MG63 (cell line): Measurements from ENCODE around the gene NREP. TPM values are rescaled to one million over a fixed set of nuclear protein-coding genes. Genes with fewer than 3 reads are reported as not detected.
"Not testable (repeated sequence)": the region's sequence is repeated elsewhere in the genome, so short reads cannot be mapped to it uniquely, and the experiment has no call there.

Source experiments
- DNase-seq: peaks from one replicate; pipeline ENCODE4 v3.0.0-alpha.2; 2020
- H3K27me3 ChIP-seq: fragments of 250-450 bp; sonication (Bioruptor Pico); 2 replicates; pipeline ENCODE4 v1.5.1; 2020; ENCODE audit warnings: mild to moderate bottlenecking, moderate library complexity
- H3K36me3 ChIP-seq: fragments of 250-450 bp; sonication (Bioruptor Pico); 2 replicates; pipeline ENCODE4 v1.5.1; 2020; ENCODE audit warnings: mild to moderate bottlenecking, moderate library complexity
- H3K4me3 ChIP-seq: fragments of 250-450 bp; sonication (Bioruptor Pico); 2 replicates; pipeline ENCODE4 v1.5.1; 2020; ENCODE audit warnings: mild to moderate bottlenecking, moderate library complexity
- H3K9me3 ChIP-seq: fragments of 250-450 bp; sonication (Bioruptor Pico); 2 replicates; pipeline ENCODE4 v1.5.1; 2020; ENCODE audit warnings: mild to moderate bottlenecking, moderate library complexity
- total RNA-seq: library from RNA; depleted of rRNA; stranded (reverse); fragments of >200 nt; shearing (Covaris generic); gene quantifications from 2 replicates; pipeline ENCODE4 v1.2.3, GENCODE V29; 2014; ENCODE audit warnings: low replicate concordance

The NREP gene
- total RNA-seq, 1 experiment from 2014 or later = 92.2 TPM

- Histone ChIP-seq H3K27me3 (no peaks in the 10 kb centered on the region), H3K36me3 (peaks cover 43% of the 10 kb centered on the region), H3K4me3 (no peak overlapping the region), H3K9me3 (no peaks in the 10 kb centered on the region)
- no peak for DNase-seq
These were observed 28.1 kb downstream of the NREP start for GRCh38 chr5:111728941-111729340.

- Histone ChIP-seq H3K4me3 (no peak overlapping the region), H3K36me3 (peaks cover 38% of the 10 kb centered on the region), H3K27me3 (no peaks in the 10 kb centered on the region), H3K9me3 (no peaks in the 10 kb centered on the region)
- DNase-seq = no peak
These were observed 30.0 kb downstream of the NREP start for GRCh38 chr5:111726986-111727385.

GRCh38 chr5:111722140-111722539 lies 34.9 kb downstream of the NREP start:
- Histone ChIP-seq H3K36me3 (peaks cover 10% of the 10 kb centered on the region), H3K9me3 (no peaks in the 10 kb centered on the region; the same call in 1 of the 2 replicates), H3K4me3 (no peak overlapping the region), H3K27me3 (no peaks in the 10 kb centered on the region)
- no peak for DNase-seq

GRCh38 chr5:111720333-111720890 lies 36.6 kb downstream of the NREP start:
- Histone ChIP-seq H3K36me3 (no peaks in the 10 kb centered on the region), H3K27me3 (no peaks in the 10 kb centered on the region), H3K9me3 (peaks cover 2% of the 10 kb centered on the region), H3K4me3 (no peak overlapping the region)
- no peak for DNase-seq

- peaks cover 6% of the 10 kb centered on the region for H3K9me3 ChIP-seq
- no peaks in the 10 kb centered on the region for H3K36me3 ChIP-seq
- H3K4me3 ChIP-seq = no peak overlapping the region
- no peaks in the 10 kb centered on the region for H3K27me3 ChIP-seq
- no peak for DNase-seq
These were observed 37.2 kb downstream of the NREP start for GRCh38 chr5:111719773-111720172.

GRCh38 chr5:111716789-111717188 lies 40.2 kb downstream of the NREP start:
- H3K27me3 ChIP-seq, H3K4me3 ChIP-seq, H3K36me3 ChIP-seq: not testable (repeated sequence)
- peaks cover 13% of the 10 kb centered on the region for H3K9me3 ChIP-seq
- DNase-seq = peak; percentile 41

- H3K27me3 ChIP-seq = no peaks in the 10 kb centered on the region
- H3K36me3 ChIP-seq = no peaks in the 10 kb centered on the region
- H3K9me3 ChIP-seq = peaks cover 11% of the 10 kb centered on the region
- H3K4me3 ChIP-seq = no peak overlapping the region
- no peak for DNase-seq
These were observed 49.3 kb downstream of the NREP start for GRCh38 chr5:111707630-111708164.

GRCh38 chr5:111706345-111706744 lies 50.6 kb downstream of the NREP start:
- no peak for DNase-seq
- no peaks in the 10 kb centered on the region for H3K36me3 ChIP-seq
- H3K9me3 ChIP-seq = 0 out of 2 replicates have a peak, but pooled peaks cover 6% of the 10 kb centered on the region
- H3K27me3 ChIP-seq = no peaks in the 10 kb centered on the region
- H3K4me3 ChIP-seq = no peak overlapping the region

- DNase-seq = no peak
- Histone ChIP-seq H3K27me3 (no peaks in the 10 kb centered on the region), H3K4me3 (no peak overlapping the region), H3K36me3 (no peaks in the 10 kb centered on the region), H3K9me3 (0 out of 2 replicates have a peak, but pooled peaks cover 3% of the 10 kb centered on the region)
These were observed 52.4 kb downstream of the NREP start for GRCh38 chr5:111704452-111705085.

- H3K27me3 ChIP-seq = no peaks in the 10 kb centered on the region
- no peak for DNase-seq
- 0 out of 2 replicates have a peak, but pooled peaks cover 1% of the 10 kb centered on the region for H3K9me3 ChIP-seq
- no peak overlapping the region for H3K4me3 ChIP-seq
- H3K36me3 ChIP-seq = no peaks in the 10 kb centered on the region
These were observed 53.3 kb downstream of the NREP start for GRCh38 chr5:111703662-111704061.

GRCh38 chr5:111699976-111700375 lies 57.0 kb downstream of the NREP start:
- Histone ChIP-seq H3K27me3 (no peaks in the 10 kb centered on the region), H3K9me3 (no peaks in the 10 kb centered on the region), H3K36me3 (no peaks in the 10 kb centered on the region), H3K4me3 (no peak overlapping the region)
- no peak for DNase-seq

GRCh38 chr5:111699324-111699723 lies 57.7 kb downstream of the NREP start:
- Histone ChIP-seq H3K36me3 (no peaks in the 10 kb centered on the region), H3K4me3 (no peak overlapping the region), H3K9me3 (no peaks in the 10 kb centered on the region), H3K27me3 (no peaks in the 10 kb centered on the region)
- no peak for DNase-seq

- Histone ChIP-seq H3K9me3 (no peaks in the 10 kb centered on the region), H3K4me3 (no peak overlapping the region), H3K36me3 (no peaks in the 10 kb centered on the region), H3K27me3 (no peaks in the 10 kb centered on the region)
- peak; percentile 46 for DNase-seq
These were observed 58.9 kb downstream of the NREP start for GRCh38 chr5:111697881-111698757.

GRCh38 chr5:111697215-111697614 lies 59.8 kb downstream of the NREP start:
- H3K36me3 ChIP-seq = no peaks in the 10 kb centered on the region
- H3K27me3 ChIP-seq = no peaks in the 10 kb centered on the region
- no peak overlapping the region for H3K4me3 ChIP-seq
- no peak for DNase-seq
- H3K9me3 ChIP-seq = no peaks in the 10 kb centered on the region

- no peak for DNase-seq
- no peak overlapping the region for H3K4me3 ChIP-seq
- no peaks in the 10 kb centered on the region for H3K36me3 ChIP-seq
- H3K9me3 ChIP-seq = no peaks in the 10 kb centered on the region
- H3K27me3 ChIP-seq = no peaks in the 10 kb centered on the region
These were observed 61.0 kb downstream of the NREP start for GRCh38 chr5:111695991-111696390.

- Histone ChIP-seq H3K36me3 (no peaks in the 10 kb centered on the region), H3K4me3 (no peak overlapping the region), H3K27me3 (no peaks in the 10 kb centered on the region), H3K9me3 (no peaks in the 10 kb centered on the region)
- peak; percentile 36 for DNase-seq
These were observed 62.9 kb downstream of the NREP start for GRCh38 chr5:111694133-111694532.

GRCh38 chr5:111691914-111692313 lies 65.1 kb downstream of the NREP start:
- Histone ChIP-seq H3K27me3 (no peaks in the 10 kb centered on the region), H3K9me3 (no peaks in the 10 kb centered on the region), H3K36me3 (no peaks in the 10 kb centered on the region), H3K4me3 (no peak overlapping the region)
- DNase-seq = no peak
